Amniotic stem cell (primary cell): ENCODE data around the gene EHBP1L1.
"Not testable (repeated sequence)": the region's sequence is repeated elsewhere in the genome, so short reads cannot be mapped to it uniquely, and the experiment has no call there.

Experiments
- DNase-seq: peaks from one replicate; lab custom pipeline; 2025; lab: John Stamatoyannopoulos, UW

Gene EHBP1L1

DNA sequence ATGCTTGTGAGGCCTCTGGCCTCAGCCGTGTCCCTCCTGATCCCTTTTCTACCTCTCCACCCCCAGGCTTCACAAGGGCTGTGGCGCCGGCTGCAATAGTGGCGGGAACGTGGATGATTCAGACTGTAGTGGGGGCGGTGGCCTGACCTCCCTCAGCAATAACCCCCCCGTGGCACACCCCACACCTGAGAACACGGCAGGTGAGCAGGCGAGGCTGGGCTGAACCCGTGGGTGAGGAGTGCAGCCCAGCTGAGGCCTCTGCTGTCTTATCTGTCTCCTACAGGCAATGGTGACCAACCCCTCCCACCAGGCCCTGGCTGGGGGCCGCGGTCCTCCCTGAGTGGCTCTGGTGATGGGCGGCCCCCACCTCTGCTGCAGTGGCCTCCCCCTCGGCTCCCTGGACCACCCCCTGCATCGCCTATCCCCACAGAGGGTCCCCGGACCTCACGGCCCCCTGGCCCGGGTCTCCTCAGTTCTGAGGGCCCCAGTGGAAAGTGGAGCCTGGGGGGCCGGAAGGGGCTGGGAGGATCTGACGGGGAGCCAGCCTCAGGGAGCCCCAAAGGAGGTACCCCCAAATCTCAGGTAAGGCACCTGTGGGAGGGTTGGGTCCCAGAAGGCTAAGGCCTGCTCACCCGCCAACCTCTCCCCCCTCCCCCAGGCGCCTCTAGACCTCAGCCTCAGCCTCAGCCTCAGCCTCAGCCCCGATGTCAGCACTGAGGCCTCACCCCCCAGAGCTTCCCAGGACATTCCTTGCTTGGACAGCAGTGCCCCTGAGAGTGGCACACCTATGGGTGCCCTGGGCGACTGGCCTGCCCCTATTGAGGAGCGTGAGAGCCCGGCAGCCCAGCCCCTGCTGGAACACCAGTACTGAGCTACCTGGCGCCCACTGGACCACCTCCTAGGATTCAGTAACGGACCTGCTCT, 60.5 kb downstream of the EHBP1L1 start:
- no peak for DNase-seq

DNA sequence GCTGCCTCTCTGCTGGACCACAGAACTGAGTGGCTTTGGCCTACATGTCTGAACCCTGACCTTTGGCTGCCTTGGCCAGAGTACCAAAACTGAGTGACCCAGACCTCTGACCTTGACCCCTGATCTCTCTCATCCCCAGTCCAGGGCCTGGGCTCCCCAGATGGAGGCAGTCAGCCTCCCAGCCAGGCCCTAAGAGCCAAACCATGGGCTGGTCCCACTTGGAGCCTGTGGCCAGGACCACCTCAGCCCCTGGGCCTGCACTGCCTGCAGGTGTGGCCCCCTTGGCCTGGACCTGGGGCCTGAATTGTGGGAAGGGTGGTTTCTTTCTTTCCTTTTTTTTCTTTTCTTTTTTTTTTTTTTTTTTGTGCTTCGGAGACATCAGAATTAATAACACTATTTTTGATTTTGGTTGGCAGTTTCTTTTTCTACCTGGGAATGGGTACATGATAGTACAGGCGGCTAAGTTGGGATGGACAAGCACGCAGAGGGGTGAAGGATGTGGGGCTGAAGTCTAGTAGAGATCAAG, 61.2 kb downstream of the EHBP1L1 start:
- DNase-seq, result no peak

DNA sequence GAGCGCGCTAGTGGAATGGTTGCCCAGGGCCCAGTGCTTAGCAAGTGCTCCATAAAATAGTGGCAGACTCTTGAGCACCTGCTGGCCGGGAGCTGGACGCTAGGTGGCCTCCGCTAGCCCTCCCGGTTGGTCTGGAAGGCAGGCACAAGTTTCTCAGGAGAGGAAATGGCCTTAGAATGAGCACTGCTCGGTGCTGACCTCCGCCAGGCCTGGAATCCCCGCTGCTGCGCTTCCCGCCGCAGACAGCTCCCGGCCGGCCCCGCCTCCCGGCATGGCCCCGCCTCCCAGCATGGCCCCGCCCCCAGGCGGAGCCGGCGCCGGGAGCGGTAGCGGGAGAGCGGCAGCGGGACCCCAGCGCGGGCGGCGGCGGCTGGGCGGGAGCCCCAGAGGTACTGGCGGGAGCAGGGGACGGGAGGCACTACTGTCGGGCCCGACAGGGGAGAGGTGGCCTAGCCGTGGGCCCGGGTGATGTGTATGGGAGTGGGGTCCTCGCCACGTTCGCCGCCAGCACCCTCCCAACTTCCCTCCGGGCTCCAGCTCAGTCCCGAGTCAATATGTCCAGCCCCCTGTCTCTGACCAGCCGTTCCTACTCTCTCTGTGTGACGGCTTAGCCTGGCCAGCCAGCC, 62.1 kb downstream of the EHBP1L1 start, which contains the start of gene SIPA1:
SIPA1 (plus strand) TSS at position 308 of the 626 bp plus-strand sequence. CDS start 2,821 bp downstream, outside the sequence.
- DNase-seq, result peak; percentile 54

DNA sequence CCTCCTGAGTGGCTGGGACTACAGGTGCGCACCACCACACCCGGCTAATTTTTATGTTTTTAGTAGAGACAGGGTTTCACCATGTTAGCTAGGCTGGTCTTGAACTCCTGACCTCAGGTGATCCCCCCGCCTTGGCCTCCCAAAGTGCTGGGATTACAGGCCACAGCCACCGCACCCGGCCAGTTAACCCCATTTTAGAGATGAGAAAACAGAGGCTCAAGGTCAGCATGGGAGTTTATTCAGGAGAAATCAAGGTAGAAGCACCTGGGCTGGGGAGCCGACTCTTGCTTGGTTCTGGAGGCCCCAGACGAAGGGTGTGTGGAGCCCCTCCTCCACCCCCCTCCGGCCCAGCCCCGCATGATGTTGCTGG, 63.4 kb downstream of the EHBP1L1 start:
- DNase-seq, result not testable (repeated sequence)

- DNase-seq, result no peak
Observed at GRCh38 chr11:65639623-65640482, 64.0 kb downstream of the EHBP1L1 start.

DNA sequence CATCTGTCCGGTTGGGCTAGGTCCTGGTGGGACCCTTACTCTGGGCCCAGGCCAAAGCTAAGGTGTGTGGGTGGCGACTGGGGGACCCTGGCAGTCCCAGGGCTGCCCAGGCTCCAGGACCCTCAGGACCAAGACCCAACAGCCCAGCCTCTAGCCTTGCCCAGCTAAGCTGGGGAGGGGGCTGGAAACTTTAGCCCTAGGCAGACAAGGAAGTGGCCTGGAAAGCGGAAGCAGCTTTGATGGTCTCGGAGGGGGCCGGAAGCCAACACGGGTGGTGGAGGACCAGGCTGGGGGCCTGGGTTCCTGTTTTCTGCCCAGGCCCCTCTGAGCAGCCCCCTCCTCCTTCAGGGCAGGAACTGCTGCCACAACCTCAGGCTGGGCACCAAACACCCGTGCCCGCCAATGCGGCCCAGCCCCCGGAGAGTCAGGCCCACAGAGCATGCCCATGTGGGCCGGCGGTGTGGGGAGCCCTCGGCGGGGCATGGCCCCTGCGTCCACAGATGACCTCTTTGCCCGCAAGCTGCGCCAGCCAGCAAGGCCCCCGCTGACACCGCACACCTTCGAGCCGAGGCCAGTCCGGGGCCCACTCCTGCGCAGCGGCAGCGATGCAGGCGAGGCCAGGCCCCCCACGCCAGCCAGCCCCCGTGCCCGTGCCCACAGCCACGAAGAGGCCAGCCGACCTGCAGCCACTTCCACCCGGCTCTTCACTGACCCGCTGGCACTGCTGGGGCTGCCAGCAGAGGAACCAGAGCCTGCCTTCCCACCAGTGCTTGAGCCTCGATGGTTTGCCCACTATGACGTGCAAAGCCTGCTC, 64.8 kb downstream of the EHBP1L1 start:
- no peak for DNase-seq

DNA sequence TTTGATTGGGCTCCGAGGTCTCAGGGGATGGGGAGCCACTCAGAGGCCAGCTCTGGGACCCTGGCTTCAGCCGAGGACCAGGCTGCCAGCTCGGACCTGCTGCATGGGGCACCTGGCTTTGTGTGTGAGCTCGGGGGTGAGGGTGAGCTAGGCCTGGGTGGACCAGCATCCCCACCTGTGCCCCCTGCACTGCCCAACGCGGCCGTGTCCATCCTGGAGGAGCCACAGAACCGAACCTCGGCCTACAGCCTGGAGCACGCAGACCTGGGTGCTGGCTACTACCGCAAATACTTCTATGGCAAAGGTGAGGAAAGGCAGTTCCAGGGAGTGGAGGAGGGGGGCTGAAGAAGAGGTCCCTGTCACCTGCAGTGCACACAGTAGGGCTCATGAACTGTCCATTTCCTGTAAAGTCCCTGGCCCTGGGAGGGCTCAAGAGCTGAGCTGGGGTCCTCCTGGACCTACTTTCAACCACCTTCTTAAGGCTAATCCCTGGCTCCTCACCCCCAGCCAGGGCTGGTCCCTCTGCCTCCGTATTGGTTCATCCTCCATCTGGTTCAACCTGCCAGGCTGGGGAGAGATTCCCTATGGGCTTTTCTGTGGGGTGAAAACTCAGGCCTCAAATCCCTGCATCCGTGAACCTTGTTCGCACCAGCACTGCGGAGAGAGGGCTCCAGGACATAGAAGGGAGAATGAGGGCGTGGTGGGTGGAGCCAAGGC, 65.6 kb downstream of the EHBP1L1 start:
- no peak for DNase-seq
